Activated T-helper 1 cell treated with Interleukin-2 at 50 U/mL for 16 hours (primary cell): ENCODE measurements around the gene SPECC1L.

Source experiments
- DNase-seq: peaks from one replicate; pipeline ENCODE4 v3.0.0-alpha.2; 2020; ENCODE audit warnings: low read depth

SPECC1L gene

DNA sequence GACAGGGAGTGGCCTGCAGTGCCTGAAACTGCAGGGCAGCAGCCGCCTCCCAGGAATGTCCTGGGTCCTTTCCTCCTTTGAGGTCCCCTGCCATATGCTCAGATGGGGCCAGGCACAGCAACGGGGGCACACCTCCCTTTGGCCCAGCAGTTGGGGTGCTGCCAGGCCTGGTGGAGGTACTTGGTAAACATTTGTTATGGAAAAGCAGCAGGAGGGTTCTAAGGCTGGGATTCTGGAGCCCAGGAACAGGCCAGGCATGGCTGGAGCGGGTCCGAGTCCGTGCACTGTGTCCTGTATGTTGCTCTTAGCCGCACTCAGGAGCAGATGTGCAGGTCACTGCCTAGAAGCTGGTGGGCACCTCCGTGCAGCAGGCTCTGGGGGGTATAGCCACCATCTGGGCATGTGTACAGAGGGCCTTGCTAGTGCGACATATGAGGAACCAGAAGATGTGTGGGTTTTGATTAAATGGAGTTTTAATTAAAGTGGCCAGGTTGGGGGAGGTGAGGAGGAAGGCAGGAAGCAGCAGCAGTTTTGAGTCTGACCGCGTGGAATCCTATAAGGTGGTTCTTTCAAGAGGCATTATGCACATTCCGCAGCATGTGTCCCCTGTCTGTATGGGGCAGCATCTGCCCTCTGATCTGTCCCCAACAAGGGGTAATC lies 158.2 kb downstream of the SPECC1L start:
- no peak for DNase-seq

DNA sequence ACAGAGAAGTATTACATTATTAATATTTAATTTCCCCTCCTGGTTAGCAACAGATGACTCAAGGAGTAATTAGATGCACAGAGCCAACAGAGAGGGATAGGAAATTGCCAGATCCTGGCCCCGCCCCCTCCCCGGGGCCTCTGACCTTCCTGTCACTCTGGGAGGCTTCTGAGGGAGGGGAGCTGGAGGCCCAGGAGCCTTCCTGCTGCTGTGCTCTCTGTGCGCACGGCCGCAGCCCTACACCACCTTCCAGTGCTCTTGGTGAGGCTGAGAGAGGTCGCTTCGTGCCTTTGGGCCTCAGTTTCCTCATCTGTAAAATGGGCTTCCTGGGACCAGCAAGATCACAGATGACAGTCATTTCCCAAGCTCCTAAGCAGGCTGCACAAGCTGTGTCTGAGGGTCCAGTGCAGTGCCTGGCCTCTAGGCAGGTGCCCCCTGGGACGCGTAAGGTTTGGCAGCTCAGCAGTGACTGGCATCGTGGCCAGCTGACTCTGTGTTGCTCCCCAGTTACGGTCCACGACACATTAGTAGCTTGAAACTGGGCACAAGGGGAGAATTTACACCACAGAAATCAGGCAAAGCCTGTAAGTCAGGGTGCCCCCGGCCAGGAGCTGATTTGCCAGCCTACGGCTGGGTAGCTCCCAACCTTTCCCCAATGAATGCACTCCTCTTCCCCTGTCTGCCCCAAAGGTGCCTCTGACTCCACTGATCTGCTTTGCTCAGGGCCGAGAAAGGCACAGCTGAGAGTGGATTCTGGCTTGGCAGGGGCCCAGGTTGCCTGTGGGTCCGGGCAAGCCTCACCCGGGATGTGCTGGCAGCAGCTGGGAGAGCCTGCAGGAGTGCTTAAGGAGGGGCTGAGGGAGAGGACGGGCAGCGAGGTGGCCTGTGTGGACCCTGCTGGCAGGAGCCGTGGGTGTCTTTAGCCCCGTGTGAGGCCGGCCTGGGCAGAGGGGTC lies 159.1 kb downstream of the SPECC1L start:
- peak; percentile 46 for DNase-seq

DNA sequence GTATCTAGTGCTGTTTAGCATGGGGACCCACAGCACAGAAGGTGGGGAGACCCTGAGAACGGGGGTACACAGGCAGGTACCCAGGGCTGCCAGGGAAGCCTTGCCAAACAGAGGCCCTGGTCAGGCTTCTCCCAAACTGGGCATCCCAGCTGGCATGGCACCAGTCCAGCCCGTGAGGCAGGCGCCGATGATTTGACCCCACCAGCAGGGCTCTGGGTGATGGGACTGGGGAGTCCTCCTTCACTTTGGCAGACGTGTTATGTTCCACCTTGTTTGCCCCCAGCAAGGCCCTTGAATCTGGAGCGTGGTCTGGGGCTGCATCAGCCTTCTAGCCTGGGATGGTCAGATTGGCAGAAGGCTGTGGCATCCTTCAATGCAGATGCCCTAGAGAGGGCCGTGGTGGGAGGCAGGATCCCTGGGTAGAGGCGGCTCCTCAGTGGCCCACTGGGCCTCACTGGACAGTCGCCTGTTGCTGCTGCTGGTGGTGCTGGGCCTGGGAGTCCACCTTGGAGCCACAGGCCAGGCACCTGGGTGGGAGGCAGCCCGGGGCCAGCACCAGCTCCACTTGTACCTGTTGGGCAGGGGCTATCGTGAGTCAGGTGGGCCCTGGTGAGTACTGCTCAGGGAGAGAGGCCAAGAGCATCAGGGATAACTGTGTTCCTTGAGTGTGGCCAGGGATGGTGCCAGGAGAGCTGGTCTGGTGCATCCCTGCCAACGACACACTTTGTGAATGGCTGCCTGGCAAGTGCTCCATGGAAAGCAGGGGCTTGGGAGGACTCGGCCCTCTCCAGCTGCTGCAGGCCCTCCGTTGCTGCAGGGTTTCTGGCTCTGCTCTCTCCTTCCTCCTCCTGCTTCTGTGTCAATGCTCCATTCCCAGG lies 160.0 kb downstream of the SPECC1L start:
- no peak for DNase-seq

DNA sequence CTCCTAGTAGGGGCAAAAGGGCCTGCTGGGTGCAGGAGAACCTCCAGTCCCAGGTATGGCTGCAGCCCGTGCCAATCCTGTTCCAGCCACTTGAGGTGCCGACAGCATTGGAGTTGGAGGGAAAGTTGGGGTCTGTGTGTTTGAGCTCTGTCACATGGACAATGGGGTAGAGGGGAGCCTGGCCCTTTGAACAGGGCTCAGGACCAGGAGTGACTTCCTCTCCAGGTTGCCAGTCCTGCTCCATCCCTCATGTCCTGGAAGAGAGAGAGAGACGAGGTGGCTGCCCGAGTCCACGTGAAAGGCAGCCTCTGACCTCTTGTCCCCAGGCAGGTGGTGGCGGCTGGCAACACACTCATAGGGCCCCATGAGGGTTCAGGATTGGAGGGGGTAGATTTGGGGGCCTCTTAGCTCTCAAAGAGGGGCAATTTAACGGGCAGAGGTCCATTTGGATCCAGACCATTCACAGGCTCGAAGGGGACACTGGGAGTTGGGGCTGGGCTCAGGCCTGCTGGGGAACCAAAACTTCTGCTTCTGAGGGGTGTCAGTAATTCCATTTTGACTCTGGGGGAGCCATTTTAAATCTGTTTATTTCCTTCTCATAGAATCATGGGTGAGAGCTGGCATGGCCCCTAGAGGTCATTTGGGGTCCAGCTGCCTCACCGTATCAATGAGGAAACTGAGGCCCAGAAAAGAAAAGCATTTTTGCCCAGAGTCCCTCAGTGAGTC lies 160.8 kb downstream of the SPECC1L start:
- no peak for DNase-seq

GRCh38 chr22:24432059-24432853 lies 161.6 kb downstream of the SPECC1L start:
- no peak for DNase-seq

- no peak for DNase-seq
Observed at GRCh38 chr22:24433001-24433827, 162.6 kb downstream of the SPECC1L start.

DNA sequence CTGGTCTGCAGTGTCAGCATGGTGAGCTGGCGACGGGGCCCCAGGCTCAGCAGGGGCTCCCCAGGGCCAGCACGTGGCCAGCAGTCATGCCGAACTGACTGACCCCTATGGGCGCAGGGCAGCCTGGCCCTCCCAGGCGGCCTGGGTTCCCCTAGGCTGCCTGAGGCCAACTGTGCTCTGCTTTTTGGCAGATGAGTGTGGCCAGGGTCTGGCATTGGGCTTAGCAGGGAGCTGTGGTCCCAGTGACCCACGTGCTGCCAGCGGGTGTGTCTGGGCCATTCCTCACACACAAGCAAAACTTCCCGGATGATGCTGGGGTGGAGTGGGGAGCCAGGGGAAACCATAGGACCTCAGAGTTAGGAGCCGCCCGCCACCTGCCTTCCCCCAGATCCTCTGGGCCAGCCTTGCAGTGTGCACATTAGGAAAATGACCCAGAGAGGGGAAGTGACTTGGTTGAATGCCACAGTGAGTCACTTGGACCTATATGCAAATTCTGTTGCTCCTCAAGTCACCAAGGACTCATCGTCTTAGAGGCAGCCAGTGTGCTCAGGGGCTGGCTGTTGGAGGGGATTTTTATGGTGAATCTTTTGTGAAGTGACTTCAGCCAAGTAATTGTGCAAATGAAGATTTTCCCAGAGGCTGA lies 163.3 kb downstream of the SPECC1L start:
- DNase-seq: no peak

DNA sequence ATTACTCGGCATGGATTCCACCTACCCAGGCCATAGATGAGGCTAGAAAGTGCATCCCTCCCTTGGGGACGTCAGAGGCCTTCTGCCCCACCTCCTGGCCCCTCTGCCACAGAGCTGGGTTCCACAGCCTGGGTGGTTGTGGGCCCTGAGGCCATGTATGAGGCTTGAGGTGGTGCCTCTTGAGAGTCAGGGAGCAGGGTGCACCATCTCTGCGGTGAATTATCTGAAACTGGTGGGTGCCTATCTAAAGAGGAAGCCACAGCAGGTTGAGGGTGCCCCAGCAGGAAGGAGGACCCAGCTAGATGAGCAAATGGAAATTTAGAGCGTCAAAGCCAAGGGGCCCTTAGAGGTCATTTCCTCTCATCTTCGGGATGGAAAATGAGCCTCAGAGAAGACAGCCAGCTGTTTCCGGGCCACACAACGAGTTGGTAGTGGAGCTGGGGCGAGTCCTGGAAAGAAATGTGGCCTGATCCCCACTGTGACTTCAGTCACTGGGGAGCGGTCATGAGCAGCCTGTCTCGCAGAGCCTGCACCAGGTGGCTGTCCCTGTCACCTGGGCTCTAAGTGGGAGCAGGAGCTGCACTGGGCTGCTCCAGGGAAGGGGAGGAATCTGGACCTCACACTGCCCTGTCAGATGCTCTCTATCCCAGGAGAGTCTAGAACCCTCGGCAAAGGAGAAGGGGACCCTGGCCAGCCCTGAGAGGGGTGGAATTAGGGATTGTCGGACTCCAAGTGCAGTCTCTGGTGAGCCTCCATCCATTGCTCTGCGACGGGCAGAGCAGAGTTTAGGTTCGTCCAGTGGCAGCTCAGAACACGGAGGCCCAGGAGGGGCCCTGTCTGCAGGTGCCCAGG lies 164.1 kb downstream of the SPECC1L start:
- DNase-seq: peak; percentile 49

GRCh38 chr22:24435323-24435645 lies 164.7 kb downstream of the SPECC1L start:
- DNase-seq: no peak

DNA sequence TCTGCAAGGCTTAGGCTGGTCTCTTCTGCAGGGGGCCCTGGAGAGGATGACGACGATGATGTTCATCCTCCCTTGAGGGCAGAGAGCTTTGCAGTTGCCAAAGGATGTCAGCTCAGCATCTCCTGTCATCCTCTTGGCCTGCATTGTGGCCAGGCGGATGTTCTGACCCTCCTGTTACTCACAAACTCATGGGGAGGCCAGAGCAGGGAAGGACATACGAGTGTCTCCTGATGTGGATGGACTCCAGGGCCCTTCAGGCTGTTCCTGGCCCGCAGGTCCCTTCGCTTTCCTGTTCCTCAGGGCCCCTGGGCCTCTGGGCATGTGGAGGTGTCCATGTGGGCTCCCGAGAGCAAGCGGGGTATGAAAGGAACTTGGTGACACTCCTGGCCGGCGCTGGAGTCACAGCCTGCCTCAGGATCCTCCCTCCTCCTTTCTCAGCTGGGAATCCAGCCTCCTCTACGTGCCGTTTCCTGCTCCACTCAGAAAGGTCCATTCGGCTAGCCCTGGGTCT lies 165.3 kb downstream of the SPECC1L start:
- DNase-seq: no peak

DNA sequence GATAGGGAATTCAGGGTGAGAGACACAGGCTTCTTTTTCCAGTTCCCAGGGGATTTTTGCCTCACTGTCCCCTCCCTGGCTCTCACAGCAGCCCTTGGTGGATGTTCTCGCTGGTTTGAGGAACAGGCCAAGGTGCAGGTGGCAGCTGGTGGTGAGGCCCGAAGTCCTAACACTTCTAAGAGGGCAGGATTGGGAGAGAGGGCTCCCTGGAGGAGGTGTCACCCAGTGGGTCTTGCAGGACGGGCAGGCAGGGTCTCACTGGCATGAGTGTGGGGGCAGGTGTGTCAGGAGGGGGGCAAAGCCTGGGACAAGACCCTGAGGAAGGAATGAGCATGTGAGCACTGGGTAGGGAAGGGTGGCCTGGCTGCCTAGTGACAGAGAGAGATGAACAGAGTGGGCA lies 165.9 kb downstream of the SPECC1L start:
- no peak for DNase-seq

DNA sequence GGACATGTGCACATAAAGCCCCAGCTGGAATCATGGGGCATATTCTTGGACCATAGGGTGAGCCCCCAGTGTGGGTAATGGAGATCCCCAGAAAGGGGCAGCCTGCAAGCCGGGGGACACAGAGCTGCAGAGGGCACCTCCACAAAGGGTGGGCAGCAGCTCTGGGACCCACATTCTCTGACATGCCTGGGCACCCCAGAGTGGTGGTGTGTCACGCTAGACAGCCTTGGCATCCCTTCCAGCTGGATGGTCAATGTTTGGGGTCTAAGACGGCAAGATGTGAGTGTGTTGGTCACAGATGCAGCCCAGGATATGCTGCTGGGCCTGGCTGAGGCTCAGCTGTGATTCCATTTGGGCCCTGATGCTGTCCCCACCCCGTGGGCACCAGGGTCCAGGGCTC lies 166.5 kb downstream of the SPECC1L start:
- DNase-seq: no peak

- no peak for DNase-seq
Observed at GRCh38 chr22:24437741-24438328, 167.2 kb downstream of the SPECC1L start.

DNA sequence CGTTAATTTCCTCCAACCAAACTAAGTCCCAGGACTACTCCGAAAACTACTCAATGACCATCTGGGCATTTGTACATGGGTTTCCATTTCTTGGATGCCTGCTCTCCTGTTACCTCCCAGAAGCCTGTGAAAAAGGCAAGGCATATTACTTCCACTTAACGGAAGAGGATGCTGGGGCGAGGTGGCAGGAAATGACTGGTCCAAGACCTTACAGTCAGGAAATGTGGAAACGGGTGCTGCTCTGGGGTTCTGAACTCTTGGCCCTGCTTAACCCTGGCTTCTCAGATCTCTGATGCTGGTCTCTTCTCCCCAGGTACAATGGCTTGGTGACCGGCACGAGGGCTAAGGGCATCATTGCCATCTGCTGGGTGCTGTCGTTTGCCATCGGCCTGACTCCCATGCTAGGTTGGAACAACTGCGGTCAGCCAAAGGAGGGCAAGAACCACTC lies 169.7 kb downstream of the SPECC1L start:
- DNase-seq: no peak

DNA sequence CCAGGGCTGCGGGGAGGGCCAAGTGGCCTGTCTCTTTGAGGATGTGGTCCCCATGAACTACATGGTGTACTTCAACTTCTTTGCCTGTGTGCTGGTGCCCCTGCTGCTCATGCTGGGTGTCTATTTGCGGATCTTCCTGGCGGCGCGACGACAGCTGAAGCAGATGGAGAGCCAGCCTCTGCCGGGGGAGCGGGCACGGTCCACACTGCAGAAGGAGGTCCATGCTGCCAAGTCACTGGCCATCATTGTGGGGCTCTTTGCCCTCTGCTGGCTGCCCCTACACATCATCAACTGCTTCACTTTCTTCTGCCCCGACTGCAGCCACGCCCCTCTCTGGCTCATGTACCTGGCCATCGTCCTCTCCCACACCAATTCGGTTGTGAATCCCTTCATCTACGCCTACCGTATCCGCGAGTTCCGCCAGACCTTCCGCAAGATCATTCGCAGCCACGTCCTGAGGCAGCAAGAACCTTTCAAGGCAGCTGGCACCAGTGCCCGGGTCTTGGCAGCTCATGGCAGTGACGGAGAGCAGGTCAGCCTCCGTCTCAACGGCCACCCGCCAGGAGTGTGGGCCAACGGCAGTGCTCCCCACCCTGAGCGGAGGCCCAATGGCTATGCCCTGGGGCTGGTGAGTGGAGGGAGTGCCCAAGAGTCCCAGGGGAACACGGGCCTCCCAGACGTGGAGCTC lies 170.2 kb downstream of the SPECC1L start:
- no peak for DNase-seq

DNA sequence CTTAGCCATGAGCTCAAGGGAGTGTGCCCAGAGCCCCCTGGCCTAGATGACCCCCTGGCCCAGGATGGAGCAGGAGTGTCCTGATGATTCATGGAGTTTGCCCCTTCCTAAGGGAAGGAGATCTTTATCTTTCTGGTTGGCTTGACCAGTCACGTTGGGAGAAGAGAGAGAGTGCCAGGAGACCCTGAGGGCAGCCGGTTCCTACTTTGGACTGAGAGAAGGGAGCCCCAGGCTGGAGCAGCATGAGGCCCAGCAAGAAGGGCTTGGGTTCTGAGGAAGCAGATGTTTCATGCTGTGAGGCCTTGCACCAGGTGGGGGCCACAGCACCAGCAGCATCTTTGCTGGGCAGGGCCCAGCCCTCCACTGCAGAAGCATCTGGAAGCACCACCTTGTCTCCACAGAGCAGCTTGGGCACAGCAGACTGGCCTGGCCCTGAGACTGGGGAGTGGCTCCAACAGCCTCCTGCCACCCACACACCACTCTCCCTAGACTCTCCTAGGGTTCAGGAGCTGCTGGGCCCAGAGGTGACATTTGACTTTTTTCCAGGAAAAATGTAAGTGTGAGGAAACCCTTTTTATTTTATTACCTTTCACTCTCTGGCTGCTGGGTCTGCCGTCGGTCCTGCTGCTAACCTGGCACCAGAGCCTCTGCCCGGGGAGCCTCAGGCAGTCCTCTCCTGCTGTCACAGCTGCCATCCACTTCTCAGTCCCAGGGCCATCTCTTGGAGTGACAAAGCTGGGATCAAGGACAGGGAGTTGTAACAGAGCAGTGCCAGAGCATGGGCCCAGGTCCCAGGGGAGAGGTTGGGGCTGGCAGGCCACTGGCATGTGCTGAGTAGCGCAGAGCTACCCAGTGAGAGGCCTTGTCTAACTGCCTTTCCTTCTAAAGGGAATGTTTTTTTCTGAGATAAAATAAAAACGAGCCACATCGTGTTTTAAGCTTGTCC lies 171.0 kb downstream of the SPECC1L start:
- DNase-seq: no peak
